Astrocyte of the spinal cord (primary cell): ENCODE measurements around the gene KRTAP12-1.
A peak's percentile ranks its signal among the peaks of the same experiment; 100 is the strongest.
"Not testable (repeated sequence)": the region's sequence is repeated elsewhere in the genome, so short reads cannot be mapped to it uniquely, and the experiment has no call there.

Experiments used
- DNase-seq: peaks from one replicate; pipeline ENCODE4 v3.0.0; 2011; ENCODE audit warnings: low read depth, low spot score
- H3K4me3 ChIP-seq: 2 replicates; pipeline ENCODE4 v1.5.1; 2011; ENCODE audit warnings: low read depth, mild to moderate bottlenecking, low read length, moderate library complexity
- CTCF ChIP-seq: IDR thresholded peaks from 2 replicates; pipeline ENCODE4 v1.5.1; 2012; ENCODE audit warnings: low read depth, mild to moderate bottlenecking, low read length, inconsistent platforms
- in situ Hi-C: cut with HindIII; loops from 2 replicates; pipeline ENCODE4 v1.10.0; 2017; ENCODE audit warnings: low sequenced_read_pairs

Gene KRTAP12-1

GRCh38 chr21:44700101-44701022 is 18.4 kb upstream of the KRTAP12-1 start:
- no peak for TF ChIP-seq CTCF
- DNase-seq = no peak
- no peak overlapping the region for H3K4me3 ChIP-seq
- in situ Hi-C loops = no loop called here

- in situ Hi-C loops = no loop called here
- no peak for TF ChIP-seq CTCF
These were observed 17.6 kb upstream of the KRTAP12-1 start for GRCh38 chr21:44699502-44700001.

GRCh38 chr21:44697811-44698734 is 16.1 kb upstream of the KRTAP12-1 start:
- H3K4me3 ChIP-seq = no peak overlapping the region
- DNase-seq = peak; percentile 5
- in situ Hi-C loops = no loop called here
- no peak for TF ChIP-seq CTCF

More at GRCh38 chr21:44699502-44700001, 17.6 kb upstream of the KRTAP12-1 start:
- DNase-seq = no peak
- no peak overlapping the region for H3K4me3 ChIP-seq

DNA sequence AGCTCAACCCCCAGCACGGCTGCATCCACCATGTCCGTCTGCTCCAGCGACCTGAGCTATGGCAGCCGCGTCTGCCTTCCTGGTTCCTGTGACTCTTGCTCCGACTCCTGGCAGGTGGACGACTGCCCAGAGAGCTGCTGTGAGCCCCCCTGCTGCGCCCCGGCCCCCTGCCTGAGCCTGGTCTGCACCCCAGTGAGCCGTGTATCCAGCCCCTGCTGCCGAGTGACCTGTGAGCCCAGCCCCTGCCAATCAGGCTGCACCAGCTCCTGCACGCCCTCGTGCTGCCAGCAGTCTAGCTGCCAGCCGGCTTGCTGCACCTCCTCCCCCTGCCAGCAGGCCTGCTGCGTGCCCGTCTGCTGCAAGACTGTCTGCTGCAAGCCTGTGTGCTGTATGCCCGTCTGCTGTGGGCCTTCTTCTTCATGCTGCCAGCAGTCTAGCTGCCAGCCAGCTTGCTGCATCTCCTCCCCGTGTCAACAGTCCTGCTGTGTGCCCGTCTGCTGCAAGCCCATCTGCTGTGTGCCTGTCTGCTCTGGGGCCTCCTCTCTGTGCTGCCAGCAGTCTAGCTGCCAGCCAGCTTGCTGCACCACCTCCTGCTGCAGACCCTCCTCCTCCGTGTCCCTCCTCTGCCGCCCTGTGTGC is 15.3 kb upstream of the KRTAP12-1 start, which contains the start of gene KRTAP10-12:
Gene KRTAP10-12, plus strand, starts transcription at position 1 of the 639 bp plus-strand sequence. Its CDS starts 30 bp downstream, at position 31.
- H3K4me3 ChIP-seq, in situ Hi-C loops, DNase-seq: not testable (repeated sequence)

DNA sequence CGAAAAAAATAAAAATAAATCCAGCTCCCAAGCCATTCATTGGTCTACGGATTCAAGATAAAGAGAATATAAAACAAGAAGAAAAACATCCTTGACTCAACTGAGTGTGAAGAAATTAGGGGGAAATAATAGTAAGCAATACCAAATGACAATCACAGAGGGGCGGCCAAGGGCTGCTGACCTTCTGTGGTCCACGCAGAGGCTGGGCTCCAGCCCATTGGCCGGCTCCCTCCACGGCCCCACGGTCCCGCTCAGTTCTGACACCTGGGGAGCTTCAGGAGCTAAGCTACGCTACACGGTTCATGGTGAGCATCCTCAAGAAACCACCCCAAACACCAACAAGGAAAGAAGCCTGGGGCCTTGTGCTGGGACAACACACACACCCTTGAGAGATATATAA is 14.6 kb upstream of the KRTAP12-1 start:
- DNase-seq = no peak
- no peak overlapping the region for H3K4me3 ChIP-seq
- in situ Hi-C loops = no loop called here
- TF ChIP-seq CTCF = no peak

GRCh38 chr21:44695641-44696040 is 13.7 kb upstream of the KRTAP12-1 start:
- TF ChIP-seq CTCF = no peak
- no peak for DNase-seq
- no peak overlapping the region for H3K4me3 ChIP-seq
- in situ Hi-C loops = no loop called here
